Activated CD8-positive, alpha-beta T cell treated with anti-CD3 and anti-CD28 coated beads, Interleukin-2, amount 10 ng/mL, durations not matched to agents 7 days and 5 days (primary cell): Measurements from ENCODE around the gene BCAS4. TPM values are rescaled to one million over a fixed set of nuclear protein-coding genes. Genes with fewer than 3 reads are reported as not detected.
"Not testable (repeated sequence)": the region's sequence is repeated elsewhere in the genome, so short reads cannot be mapped to it uniquely, and the experiment has no call there.

Experiments
- ATAC-seq: fragments of 150-1000 bp; cut with Tn5 transposase; one replicate; pipeline ENCODE4 v1.10.0; 2021; ENCODE audit warnings: moderate library complexity
- CTCF ChIA-PET: fragments of 350-600 bp; sonication (Branson Sonifier 250); formaldehyde crosslinking; loops from one replicate; lab custom pipeline; 2021; ENCODE audit warnings: antibody characterized with exemption; lab: Charles Lee
- POLR2A ChIA-PET: fragments of 350-600 bp; sonication (Branson Sonifier 250); formaldehyde crosslinking; loops from one replicate; lab custom pipeline; 2021; ENCODE audit warnings: antibody characterized with exemption; lab: Charles Lee
- DNase-seq: peaks from one replicate; pipeline ENCODE4 v3.0.0-alpha.2; 2020
- H3K27ac Mint-ChIP-seq: one replicate; pipeline ENCODE4 v1.8.0; 2021; ENCODE audit warnings: mild to moderate bottlenecking, mixed read lengths
- H3K27me3 Mint-ChIP-seq: one replicate; pipeline ENCODE4 v1.8.0; 2021; ENCODE audit warnings: low read depth, mixed read lengths
- H3K36me3 Mint-ChIP-seq: one replicate; pipeline ENCODE4 v1.8.0; 2021; ENCODE audit warnings: low read depth, mixed read lengths
- H3K4me1 Mint-ChIP-seq: one replicate; pipeline ENCODE4 v1.8.0; 2021; ENCODE audit warnings: low read depth, mixed read lengths
- H3K4me3 Mint-ChIP-seq: one replicate; pipeline ENCODE4 v1.8.0; 2021; ENCODE audit warnings: mild to moderate bottlenecking, mixed read lengths
- H3K9me3 Mint-ChIP-seq: one replicate; pipeline ENCODE4 v1.8.0; 2022; ENCODE audit warnings: mixed read lengths; ENCODE audit not compliant: insufficient read depth
- total RNA-seq, 2 experiments: library from RNA; stranded (reverse); gene quantifications; one replicate each; pipeline ENCODE4 v1.2.3, GENCODE V29; 2021

Gene BCAS4
- total RNA-seq, 2 experiments from 2014 or later, result 29.3 to 32.6 TPM

- ATAC-seq, result no peak
Observed at GRCh38 chr20:50789968-50790650, 4.8 kb upstream of the BCAS4 start.

GRCh38 chr20:50790651-50791277 lies 4.1 kb upstream of the BCAS4 start:
- Mint-ChIP-seq H3K4me3 (no peak overlapping the region), H3K36me3 (no peaks in the 10 kb centered on the region), H3K27ac (peak overlapping the region; percentile 77), H3K27me3 (no peaks in the 10 kb centered on the region), H3K9me3 (no peaks in the 10 kb centered on the region), H3K4me1 (peaks cover 26% of the 10 kb centered on the region)
- ATAC-seq (peak; percentile 70), DNase-seq (peak; percentile 88)
- CTCF ChIA-PET, result interaction anchor here (0.6 to 15.0 kb wide), 36 partner anchors 9 to 638 kb away, joined by 3 to 407 read pairs (median 4); partner anchors contain the start of genes ADNP, DPM1, MOCS3 and PEDS1
- POLR2A ChIA-PET, result interaction anchor here (0.6 to 2.3 kb wide), 8 partner anchors 15 to 168 kb away, joined by 3 to 22 read pairs (median 3); partner anchors contain the start of genes ADNP, DPM1 and MOCS3

More at GRCh38 chr20:50789968-50790650, 4.8 kb upstream of the BCAS4 start:
- Mint-ChIP-seq H3K4me1 (peaks cover 23% of the 10 kb centered on the region), H3K9me3 (no peaks in the 10 kb centered on the region), H3K36me3 (no peaks in the 10 kb centered on the region), H3K27me3 (no peaks in the 10 kb centered on the region), H3K4me3 (no peak overlapping the region), H3K27ac (peak overlapping the region; percentile 77)
- no peak for DNase-seq
- ChIA-PET POLR2A (interaction anchor here (0.6 to 2.3 kb wide), 7 partner anchors 15 to 168 kb away, joined by 3 to 22 read pairs (median 3); partner anchors contain the start of genes ADNP, DPM1 and MOCS3), CTCF (interaction anchor here (0.6 to 15.0 kb wide), 33 partner anchors 8 to 637 kb away, joined by 3 to 407 read pairs (median 4); partner anchors contain the start of genes ADNP, DPM1, MOCS3 and PEDS1)

GRCh38 chr20:50792708-50793574 lies 1.9 kb upstream of the BCAS4 start:
- peaks cover 32% of the 10 kb centered on the region for H3K4me1 Mint-ChIP-seq
- no peak overlapping the region for H3K4me3 Mint-ChIP-seq
- H3K27ac Mint-ChIP-seq, result no peak overlapping the region
- ChIA-PET CTCF (interaction anchor here (0.7 to 15.0 kb wide), 23 partner anchors 10 to 195 kb away, joined by 3 to 407 read pairs (median 20); partner anchors contain the start of genes ADNP, DPM1, MOCS3 and PARD6B), POLR2A (interaction anchor here (3.6 to 3.7 kb wide), 2 partner anchors 137 to 165 kb away, joined by 41 to 54 read pairs; partner anchors contain the start of genes ADNP, DPM1 and MOCS3)
- H3K36me3 Mint-ChIP-seq, result peaks cover 3% of the 10 kb centered on the region
- no peaks in the 10 kb centered on the region for H3K9me3 Mint-ChIP-seq
- ATAC-seq (no peak), DNase-seq (no peak)
- H3K27me3 Mint-ChIP-seq, result no peaks in the 10 kb centered on the region

GRCh38 chr20:50793575-50794016 lies 1.3 kb upstream of the BCAS4 start:
- Mint-ChIP-seq H3K4me3 (peak overlapping the region; percentile 59), H3K4me1 (peaks cover 32% of the 10 kb centered on the region)

GRCh38 chr20:50794181-50794845 lies 548 bp upstream of the BCAS4 start:
- ChIA-PET CTCF (interaction anchor here (0.6 to 15.0 kb wide), 64 partner anchors 8 to 747 kb away, joined by 3 to 407 read pairs (median 5); partner anchors contain the start of genes ADNP, DPM1, MOCS3 and PARD6B), POLR2A (interaction anchor here (0.6 to 3.7 kb wide), 18 partner anchors 9 to 513 kb away, joined by 3 to 54 read pairs (median 3); partner anchors contain the start of genes ADNP, DPM1 and MOCS3)
- peak overlapping the region; percentile 69 for H3K4me3 Mint-ChIP-seq
- no peaks in the 10 kb centered on the region for H3K27me3 Mint-ChIP-seq
- H3K4me1 Mint-ChIP-seq, result peaks cover 32% of the 10 kb centered on the region
- H3K27ac Mint-ChIP-seq, result no peak overlapping the region
- H3K9me3 Mint-ChIP-seq, result no peaks in the 10 kb centered on the region
- H3K36me3 Mint-ChIP-seq, result peaks cover 3% of the 10 kb centered on the region
- ATAC-seq, result peak; percentile 14
- no peak for DNase-seq

More at GRCh38 chr20:50793575-50794016, 1.3 kb upstream of the BCAS4 start:
- H3K27ac Mint-ChIP-seq, H3K27me3 Mint-ChIP-seq, H3K36me3 Mint-ChIP-seq, H3K9me3 Mint-ChIP-seq, ATAC-seq: not testable (repeated sequence)
- ChIA-PET POLR2A (interaction anchor here (1.7 to 3.7 kb wide), 3 partner anchors 23 to 164 kb away, joined by 19 to 54 read pairs (median 41); partner anchors contain the start of genes ADNP, DPM1 and MOCS3), CTCF (interaction anchor here (1.0 to 15.0 kb wide), 27 partner anchors 9 to 197 kb away, joined by 3 to 407 read pairs (median 18); partner anchors contain the start of genes ADNP, DPM1, MOCS3 and PARD6B)
- DNase-seq, result peak; percentile 68

DNA sequence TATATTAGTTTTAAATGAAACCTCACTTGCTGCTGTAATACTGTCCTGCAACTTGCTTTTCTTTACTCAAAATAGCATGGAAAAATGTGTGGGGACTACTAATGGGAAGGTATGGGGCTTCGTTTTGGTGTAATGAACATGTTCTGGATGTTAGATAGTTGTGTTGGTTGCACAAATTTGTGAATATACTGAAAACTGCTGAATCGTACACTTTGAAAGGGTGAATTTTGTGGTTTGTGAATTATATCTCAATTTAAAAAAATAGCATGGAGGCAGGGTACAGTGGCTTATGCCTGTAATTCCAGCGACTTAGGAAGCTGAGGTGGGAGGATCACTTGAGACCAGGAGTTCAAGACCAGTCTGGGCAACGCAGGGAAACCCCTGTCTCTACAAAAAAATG lies 2.3 kb downstream of the BCAS4 start:
- Mint-ChIP-seq H3K27me3 (no peaks in the 10 kb centered on the region), H3K27ac (no peak overlapping the region), H3K9me3 (no peaks in the 10 kb centered on the region), H3K4me1 (peaks cover 25% of the 10 kb centered on the region), H3K36me3 (peaks cover 7% of the 10 kb centered on the region), H3K4me3 (peak overlapping the region; percentile 4)
- CTCF ChIA-PET, result interaction anchor here (4.8 to 15.0 kb wide), 2 partner anchors 21 to 132 kb away, joined by 63 to 407 read pairs; partner anchors contain the start of gene ADNP
- ATAC-seq (no peak), DNase-seq (no peak)
- POLR2A ChIA-PET, result interaction anchor here (1.1 kb wide), 1 partner anchor 161 kb away, joined by 3 read pairs; the partner anchor contains the start of genes DPM1 and MOCS3

DNA sequence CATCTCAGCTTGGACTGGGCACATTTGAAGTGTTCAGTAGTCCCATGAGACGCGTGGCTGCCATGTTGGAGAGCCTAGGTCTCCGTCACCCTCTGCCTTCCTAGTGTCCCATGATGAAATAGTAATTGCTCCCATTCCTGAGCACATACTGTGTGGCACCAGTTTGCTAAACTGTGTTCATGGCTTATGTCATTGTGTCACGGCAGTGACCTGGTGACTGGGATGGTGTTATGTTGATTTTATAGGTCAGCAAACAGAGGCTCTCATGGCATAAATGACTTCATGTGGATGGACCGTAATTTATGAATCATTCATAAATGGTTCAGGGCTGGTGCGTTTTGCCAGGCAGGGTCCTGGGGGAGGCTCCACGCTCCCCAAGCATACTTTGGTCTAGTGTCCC lies 3.8 kb downstream of the BCAS4 start:
- Mint-ChIP-seq H3K4me3 (no peak overlapping the region), H3K27me3 (no peaks in the 10 kb centered on the region), H3K4me1 (peaks cover 23% of the 10 kb centered on the region), H3K9me3 (no peaks in the 10 kb centered on the region), H3K36me3 (peaks cover 7% of the 10 kb centered on the region), H3K27ac (no peak overlapping the region)
- ATAC-seq (no peak), DNase-seq (no peak)
- ChIA-PET CTCF (interaction anchor here (15.0 kb wide), 1 partner anchor 130 kb away, joined by 407 read pairs; the partner anchor contains the start of gene ADNP), POLR2A (no interaction called here)

GRCh38 chr20:50799176-50799889 lies 4.5 kb downstream of the BCAS4 start:
- Mint-ChIP-seq H3K4me3 (no peak overlapping the region), H3K4me1 (peaks cover 22% of the 10 kb centered on the region), H3K27ac (no peak overlapping the region), H3K27me3 (no peaks in the 10 kb centered on the region), H3K9me3 (no peaks in the 10 kb centered on the region), H3K36me3 (peaks cover 7% of the 10 kb centered on the region)
- ATAC-seq (no peak), DNase-seq (no peak)
- ChIA-PET POLR2A (no interaction called here), CTCF (interaction anchor here (15.0 kb wide), 1 partner anchor 130 kb away, joined by 407 read pairs; the partner anchor contains the start of gene ADNP)

- Mint-ChIP-seq H3K9me3 (no peaks in the 10 kb centered on the region), H3K36me3 (peaks cover 7% of the 10 kb centered on the region), H3K27me3 (no peaks in the 10 kb centered on the region), H3K27ac (peak overlapping the region; percentile 20), H3K4me1 (peaks cover 28% of the 10 kb centered on the region), H3K4me3 (no peak overlapping the region)
- ChIA-PET POLR2A (interaction anchor here (0.6 to 0.7 kb wide), 2 partner anchors 14 to 112 kb away, joined by 3 read pairs; no protein-coding TSS in a partner anchor), CTCF (interaction anchor here (1.2 to 15.0 kb wide), 2 partner anchors 10 to 129 kb away, joined by 5 to 407 read pairs; partner anchors contain the start of gene ADNP)
- ATAC-seq (no peak), DNase-seq (no peak)
Observed at GRCh38 chr20:50799890-50800550, 5.2 kb downstream of the BCAS4 start.
